Hindlimb muscle (tissue), 1 donor: Measurements from ENCODE around the gene ENTPD6. TPM values are rescaled to one million over a fixed set of nuclear protein-coding genes. Genes with fewer than 3 reads are reported as not detected.
"Not testable (repeated sequence)": the region's sequence is repeated elsewhere in the genome, so short reads cannot be mapped to it uniquely, and the experiment has no call there.

ENCODE experiments used
- DNase-seq: peaks from one replicate; pipeline ENCODE4 v3.0.0-alpha.2; 2013
- polyA plus RNA-seq: library from polyadenylated mRNA; unstranded; fragments of 120-200 nt; gene quantifications from one replicate; pipeline ENCODE4 v1.2.1, GENCODE V29; 2013; ENCODE audit not compliant: insufficient read length

ENTPD6 gene
- 33.3 TPM for polyA plus RNA-seq

DNA sequence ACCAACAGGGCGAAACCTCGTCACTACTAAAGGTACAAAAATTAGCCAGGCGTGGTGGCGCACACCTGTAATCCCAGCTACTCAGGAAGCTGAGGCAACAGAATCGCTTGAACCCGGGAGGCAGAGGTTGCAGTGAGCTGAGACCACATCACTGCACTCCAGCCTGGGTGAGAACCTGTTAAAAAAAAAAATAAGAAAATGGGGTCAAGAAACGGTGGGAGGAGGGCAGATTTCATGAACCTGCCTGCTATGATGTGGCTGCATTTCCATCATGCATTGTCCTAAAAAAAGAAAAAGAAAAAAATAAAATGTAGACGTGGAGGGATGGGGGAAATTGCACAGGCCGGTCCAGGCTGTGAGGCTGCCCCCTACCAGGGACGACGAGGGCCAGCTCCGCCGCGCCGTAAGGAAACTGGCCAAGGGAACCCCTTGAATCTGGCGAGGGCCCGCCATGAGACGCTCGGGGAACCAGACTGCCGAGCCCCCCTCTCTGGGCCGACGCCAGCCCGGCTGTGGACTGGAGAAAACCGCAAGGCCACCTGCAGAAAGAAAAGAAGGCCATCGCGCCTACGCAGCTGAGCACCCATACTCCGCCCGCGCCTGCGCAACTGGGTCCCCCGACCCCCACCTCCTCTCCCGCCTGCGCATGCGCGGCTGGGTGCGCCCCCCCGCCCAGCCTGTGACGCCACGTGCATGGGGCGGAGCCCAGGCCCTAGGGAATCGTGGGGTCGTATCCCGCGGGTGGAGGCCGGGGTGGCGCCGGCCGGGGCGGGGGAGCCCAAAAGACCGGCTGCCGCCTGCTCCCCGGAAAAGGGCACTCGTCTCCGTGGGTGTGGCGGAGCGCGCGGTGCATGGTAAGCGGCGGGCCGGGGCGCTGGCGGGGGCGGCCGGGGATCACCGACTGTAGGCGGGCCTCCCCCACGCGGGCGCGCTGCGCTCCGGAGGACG, at the start of gene ENTPD6:
TSS of gene ENTPD6 (plus strand) at position 699 of the 948 bp plus-strand sequence. CDS start 10,825 bp downstream, outside the sequence.
- DNase-seq: peak; percentile 91

DNA sequence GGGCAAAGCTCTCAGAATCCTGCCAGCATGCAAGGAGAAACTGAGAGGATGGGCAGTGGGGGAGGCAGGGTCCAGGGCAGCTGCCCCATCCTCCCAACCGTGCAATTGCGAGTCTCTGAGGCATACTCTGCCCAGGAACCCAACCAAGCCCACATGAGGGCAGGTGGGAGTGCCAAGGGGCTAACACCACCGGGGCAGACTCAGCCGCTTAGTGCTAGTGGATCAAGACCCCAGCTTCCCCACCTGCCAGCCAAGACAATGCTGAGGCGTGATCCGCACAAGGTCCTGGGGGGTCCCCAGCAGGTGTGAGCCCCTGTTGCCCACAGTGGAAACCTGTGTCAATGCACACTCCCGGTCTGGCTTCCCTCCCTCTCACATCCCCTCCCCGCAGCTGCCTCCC, 48.5 kb upstream of the ENTPD6 start:
- no peak for DNase-seq

DNA sequence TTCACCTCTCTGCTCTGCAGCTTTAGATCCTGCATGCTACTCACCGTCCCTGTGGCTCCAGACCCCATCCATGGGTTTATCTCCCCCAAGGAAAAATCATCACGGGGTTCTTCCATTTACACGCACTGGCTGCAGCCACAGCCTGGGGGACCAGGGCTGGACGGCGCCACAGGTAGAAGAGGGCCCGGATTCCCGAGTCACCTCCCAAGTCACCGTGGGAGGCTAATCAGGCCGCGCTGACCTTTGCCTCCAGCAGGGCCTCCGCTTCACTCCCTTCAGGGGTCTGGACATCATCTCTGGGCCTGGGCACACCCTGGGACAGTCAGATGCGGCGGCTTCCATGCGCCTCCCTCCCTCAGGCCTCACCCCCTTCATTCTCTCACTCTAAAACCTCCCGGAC, 47.8 kb upstream of the ENTPD6 start:
- no peak for DNase-seq

DNA sequence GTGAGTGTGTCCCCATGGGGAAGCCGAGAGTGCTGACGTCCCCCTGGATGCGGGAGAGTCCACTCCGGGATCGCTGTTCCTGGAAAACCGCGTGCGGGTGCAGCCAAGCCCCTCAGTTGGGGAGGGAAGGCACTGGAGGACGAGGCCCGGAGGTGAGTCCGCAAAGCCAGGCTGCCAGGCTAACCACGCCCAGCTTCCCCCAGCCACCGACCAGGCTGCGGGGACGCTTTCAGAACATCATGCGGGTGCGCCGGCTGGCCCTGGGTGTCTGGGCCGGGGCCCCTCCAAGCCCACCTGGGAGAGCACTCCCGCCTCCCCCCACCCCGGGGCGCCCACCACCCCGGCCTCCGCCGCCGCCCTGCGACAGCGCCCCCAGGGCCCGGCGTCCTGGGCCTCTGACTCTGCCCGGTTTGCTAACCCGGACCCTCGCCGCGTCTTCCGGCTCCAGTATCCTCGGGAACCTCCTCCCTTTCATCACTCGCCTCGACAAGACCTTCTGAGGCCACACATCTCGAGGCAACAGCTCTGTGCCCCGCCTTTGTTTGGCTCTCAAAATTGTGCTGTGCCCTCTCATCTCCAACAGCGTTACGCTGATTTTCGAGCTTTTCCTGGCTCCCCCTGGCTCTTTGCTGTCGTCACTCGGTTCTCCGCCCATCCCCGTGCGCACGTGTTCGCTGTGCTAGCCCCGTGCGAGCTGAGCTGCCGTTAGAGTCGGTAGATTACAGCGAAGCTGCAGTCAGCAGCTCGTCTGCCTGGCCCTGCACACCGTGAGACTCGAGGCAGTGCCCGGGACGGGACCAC, 47.1 kb upstream of the ENTPD6 start:
- peak; percentile 59 for DNase-seq

DNA sequence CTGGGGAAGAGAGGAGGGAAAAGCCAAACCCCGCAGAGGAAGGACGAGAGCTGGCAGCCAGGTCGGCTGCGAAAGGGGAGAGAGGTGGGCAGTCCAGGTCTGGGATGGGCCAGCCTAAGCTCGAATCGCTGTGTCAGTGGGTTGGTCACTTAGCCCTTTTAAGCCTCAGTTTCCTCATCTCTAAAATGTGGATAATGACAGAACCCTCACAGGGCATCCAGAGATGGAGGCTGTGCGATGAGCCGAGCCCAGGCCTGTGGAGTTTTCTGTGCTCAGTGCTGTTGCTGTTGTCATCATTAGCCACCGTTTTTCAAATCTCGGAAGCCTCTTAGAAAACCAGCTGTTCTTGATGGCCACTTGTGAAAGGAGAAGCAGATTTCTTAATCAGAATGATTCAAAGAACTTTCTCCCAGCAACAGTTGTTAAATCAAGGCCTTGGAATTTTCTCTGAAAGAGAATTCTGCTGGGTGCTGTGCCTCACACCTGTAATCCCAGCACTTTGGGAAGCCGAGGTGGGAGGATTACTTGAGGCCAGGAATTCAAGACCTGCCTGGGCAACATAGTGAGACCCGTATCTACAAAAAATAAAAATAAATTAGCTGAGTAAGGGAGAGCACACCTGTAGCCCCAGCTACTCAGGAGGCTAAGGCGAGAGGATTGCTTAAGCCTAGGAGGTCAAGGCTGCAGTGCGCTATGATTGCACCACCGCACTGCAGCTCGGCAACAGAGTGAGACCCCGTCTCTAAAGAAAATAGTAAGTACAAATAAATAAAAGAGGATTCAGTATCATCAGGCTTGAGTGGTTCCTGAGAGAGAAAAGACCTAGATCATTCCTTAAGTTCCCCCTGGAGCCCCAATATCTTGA, 46.3 kb upstream of the ENTPD6 start:
- no peak for DNase-seq

DNA sequence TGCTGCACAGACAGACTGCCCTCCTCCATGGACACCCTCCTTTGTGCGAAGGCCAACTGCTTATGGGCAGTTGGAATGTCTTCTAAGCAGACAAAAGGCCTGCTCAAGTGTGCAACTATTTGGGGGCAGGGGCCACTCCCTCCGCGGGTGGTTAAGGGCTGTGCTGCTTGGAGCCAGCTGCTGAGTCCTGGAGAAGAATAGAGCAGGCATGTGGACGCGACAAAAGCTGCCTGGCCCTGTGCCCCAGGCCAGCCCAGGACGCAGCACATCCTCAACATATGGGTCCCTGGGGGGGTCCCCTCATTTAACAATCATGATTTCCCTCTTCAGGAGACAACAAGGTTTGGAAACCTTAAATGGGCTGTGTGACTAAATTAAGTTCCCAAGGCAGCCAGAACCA, 45.5 kb upstream of the ENTPD6 start:
- DNase-seq: no peak

DNA sequence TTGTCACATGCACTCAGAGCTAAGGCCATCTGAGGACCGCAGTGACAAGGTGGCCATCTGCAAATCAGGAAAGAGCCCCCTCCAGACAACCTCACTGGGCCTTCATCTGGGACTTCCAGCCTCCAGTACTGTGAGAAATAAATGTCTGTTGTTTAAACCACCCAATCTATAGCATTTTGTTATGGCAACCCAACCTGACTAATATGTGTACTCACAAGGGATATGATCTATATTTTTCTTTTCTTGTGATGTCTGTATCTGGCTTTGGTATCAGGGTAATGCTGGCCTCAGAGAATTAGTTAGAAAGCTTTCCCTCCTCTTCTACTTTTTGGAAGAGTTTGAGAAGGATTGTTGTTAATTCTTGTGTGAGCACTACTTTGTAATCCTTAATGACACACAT, 37.5 kb upstream of the ENTPD6 start:
- DNase-seq: no peak

DNA sequence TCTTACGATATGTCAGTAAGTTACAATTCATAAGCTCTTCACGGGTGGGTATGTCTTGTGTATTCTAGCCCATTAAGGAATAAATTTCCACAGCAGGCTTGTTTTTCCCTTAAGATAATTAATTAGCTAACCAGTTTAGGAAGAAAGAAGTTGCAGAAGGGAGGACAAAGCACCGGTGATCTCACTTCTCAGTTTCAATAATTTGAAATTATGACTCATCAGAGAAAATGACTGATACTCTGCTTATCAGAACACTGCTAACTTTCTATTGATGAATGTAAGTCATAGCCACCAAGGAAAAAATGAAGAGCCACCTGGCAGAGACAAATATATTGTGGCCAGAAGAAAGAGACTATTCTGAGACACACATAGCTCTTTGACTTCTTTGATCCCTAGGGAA, 35.0 kb upstream of the ENTPD6 start:
- no peak for DNase-seq

DNA sequence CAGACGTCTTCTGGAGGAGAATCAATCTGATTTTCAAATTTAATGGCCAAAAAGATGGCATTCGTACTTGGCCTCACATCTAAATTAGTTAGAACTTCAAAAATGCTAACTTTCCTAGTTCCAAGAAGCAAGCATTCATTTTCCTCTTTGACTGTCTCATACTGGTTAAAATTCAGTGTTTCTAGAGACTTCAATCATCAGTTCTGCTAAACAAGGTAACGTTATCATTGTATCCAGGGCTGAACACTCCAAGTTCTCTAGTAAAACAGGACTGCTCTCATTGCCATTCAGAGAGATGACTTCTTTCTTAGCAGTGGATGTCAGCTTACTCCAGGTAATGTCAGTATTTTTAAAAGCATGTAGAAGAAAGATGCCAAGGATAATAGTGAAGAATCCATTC, 34.6 kb upstream of the ENTPD6 start:
- DNase-seq: no peak

DNA sequence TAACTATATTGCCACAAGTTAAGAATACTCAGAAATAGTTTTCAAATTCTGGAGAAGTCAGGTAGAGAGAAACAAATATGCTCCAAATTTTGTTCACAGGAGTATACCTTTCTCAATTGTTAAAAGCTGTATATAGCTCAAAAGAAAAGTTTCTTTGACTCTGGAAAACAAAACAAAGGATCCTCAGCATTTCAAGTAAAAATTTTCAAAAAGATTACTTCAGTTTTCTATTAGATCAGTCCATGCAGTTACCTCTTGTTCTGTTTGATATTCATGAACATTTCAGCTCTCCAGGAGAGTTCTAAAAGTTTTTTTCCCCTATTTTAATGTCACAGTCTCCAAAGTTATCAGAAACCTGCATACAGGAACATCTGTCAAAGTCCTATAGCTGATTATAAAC, 30.4 kb upstream of the ENTPD6 start:
- no peak for DNase-seq

DNA sequence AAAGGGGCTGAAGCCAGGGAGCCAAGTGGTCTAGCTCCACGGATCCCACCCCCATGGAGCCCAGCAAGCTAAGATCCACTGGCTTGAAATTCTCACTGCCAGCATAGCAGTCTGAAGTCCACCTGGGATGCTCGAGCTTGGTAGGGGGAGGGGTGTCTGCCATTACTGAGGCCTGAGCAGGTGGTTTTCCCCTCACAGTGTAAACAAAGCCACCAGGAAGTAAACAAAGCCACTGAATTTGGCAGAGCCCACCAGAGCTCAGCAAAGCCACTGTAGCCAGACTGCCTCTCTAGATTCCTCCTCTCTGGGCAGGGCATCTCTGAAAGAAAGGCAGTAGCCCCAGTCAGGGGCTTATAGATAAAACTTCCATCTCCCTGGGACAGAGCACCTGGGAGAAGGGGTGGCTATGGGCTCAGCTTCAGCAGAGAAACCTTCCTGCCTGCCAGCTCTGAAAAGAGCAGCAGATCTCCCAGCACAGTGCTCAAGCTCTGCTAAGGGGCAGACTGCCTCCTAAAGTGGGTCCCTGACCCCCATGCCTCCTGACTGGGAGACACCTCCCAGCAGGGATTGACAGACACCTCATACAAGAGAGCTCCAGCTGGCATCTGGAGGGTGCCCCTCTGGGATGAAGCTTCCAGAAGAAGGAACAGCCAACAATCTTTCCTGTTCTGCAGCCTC, 29.3 kb upstream of the ENTPD6 start:
- DNase-seq: not testable (repeated sequence)

DNA sequence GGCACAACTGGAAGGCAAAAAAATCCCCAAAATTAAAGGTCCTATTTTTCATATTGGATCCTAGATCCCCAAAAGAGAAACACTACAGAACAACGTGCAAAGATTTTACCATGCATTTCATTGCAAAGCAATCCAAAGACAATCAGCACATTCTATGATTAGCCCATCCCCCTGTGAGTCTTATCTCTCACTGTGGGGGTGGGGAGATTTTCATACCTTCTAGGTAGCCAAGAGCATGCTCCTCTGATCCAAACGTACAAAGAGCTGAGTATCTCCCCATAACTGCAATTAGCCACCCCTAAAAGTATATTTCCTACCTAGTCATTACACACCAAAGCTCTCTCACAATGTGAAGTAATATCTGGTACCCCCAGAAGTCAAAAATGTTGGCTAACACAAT, 22.2 kb upstream of the ENTPD6 start:
- no peak for DNase-seq

DNA sequence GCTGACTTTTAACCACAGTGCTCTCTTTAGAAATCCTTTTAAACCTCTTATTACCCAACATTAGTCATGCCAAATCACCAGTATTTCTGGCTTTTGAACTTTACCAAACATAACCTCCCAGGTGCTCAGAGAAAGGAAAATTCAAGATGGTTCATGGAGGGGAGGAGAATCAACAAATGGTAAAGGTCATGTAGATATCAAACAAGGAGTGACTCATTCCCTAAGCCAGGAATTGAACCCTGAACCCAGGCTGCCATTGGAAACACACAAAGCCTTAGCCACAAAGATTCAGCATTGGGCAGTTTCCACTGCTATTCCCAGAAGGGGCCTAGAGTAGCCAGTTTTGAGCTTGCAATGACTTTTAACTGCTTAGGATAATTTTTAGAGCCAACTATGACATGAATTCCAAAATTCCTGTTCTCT, 21.6 kb upstream of the ENTPD6 start:
- DNase-seq: no peak

DNA sequence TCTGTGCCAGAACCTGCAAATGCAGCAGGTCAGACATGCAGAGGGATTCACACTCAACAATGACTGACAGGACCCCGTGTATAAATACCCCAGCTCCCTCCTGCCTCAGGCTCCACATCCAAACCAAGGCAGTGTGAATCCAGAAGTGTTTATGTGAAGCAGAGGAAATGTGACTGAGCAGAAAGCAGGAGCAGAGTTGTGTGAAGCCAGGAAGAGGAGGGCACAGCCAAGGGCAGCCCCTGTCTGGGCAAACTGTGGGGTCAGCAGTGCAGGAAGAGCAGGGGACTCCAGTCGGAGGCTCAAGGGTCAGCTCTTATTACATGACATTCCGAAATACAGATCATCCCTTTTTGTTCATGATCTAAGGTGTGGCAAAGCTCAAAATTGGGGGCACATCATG, 19.3 kb upstream of the ENTPD6 start:
- DNase-seq: no peak

DNA sequence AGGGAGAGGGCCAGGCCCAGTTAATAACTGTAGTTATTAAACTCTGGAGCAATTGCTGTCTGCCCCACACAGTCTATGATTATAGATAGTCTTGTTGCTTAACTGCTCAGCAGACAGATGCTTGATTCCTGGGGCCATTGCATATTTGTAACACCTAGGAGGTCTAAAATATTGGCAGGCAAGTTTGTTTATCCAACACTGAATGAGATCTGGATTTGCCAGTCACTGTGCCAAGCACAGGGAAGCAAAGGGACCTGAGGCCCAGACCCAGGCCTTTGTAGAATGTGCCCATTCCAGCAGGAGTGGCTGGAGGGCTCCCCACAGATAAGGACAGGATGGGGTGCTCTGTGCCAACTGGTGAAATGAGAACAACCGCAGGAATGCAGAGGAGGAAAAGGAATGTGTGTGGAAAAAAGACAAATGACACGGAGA, 17.6 kb upstream of the ENTPD6 start:
- DNase-seq: no peak

DNA sequence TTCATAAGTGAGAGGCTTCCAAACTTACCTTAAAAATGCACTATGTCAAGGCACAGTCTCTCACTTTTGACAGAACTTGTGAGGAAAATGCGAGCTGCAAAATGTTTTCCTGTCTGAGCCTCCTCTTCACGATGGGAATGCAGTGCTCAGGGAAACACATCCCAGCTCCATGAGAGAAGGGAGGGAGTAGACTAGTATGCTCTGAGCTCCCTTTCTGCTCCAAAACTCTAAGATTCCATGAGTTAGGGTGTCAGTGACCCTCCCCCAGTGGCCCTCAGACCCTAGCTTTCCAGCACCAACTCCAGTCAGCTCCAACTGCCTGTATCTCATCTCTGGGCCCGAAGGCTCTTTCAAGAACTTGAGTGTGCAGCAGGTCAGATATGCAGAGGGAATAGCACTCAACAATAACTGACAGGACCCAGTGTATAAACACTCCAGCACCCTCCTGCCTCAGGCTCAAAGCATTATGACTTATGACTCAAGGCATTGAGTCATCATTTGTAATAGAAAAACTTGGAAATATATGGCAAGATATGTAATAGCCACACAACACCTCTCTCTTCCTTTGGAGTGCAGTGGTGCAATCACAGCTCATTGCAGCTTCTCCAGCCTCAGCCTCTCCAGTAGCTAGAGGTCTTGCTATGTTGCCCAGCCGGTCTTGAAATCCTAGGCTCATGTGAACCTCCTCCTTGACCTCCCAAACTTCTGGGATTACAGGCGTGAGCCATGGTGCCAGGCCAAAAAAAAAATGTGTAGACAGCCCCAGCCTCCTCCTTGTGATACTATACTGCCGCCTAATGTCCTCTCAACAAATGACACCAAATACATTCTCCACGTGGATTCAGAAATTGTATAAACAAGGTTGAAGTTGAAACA, 16.7 kb upstream of the ENTPD6 start:
- DNase-seq: no peak

DNA sequence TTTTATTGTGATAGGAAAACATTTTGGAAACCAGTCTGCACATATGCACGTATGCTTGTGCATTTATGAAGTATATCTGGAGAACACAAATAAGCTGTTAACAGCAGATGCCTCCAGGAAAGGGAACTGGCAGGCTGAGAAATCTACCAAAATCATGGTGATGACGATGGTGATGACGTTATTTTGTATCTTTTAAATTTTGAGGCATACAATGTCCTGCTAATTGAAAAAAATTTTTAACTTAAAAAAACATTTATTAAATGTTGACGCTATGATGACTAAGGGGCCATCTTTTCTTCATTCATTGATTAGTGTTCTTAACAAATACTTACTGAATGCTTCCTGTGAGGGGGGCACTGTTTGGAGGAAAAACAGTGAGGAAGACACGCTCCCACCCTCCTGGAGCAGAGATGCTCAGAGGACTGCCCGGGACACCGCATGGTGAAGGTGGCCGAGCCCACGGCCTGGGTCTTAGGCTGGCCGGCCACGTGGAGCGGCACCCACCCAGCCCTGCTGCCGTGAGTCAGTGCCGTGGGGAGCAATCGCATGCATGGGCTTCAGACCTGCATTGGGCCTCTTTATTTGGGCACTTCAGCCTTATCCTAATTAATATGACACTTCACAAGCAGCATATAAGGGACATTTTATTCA, 15.9 kb upstream of the ENTPD6 start:
- DNase-seq: no peak

DNA sequence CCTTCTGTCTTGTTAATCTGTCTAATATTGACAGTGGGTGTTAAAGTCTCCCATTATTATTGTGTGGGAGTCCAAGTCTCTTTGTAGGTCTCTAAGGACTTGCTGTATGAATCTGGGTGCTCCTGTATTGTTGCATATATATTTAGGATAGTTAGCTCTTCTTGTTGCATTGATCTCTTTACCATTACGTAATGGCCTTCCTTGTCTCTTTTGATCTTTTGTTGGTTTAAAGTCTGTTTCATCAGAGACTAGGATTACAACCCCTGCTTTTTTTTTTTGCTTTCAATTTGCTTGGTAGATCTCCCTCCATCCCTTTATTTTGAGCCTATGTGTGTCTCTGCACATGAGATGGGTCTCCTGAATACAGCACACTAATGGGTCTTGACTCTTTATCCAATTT, 11.1 kb upstream of the ENTPD6 start:
- DNase-seq: not testable (repeated sequence)

DNA sequence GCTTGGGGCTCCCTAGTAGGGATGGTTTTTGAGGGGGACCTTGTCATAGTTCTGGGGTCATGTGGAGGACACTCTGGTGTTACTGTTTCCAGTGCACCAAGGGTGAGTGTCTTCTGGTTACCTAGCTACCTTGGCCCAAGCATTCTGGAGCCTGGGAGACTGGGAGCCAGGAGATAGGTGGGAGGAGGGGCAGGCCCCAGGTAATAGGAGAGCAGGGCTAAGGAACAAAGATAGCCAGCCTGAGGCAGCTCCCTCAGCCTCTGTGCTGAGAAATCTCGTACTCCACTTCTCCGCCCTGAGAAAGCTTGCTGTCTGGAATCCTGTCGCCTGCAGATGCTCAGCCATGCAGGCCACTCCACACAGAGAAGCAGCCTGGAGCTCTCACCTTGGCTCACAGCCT, 8.3 kb upstream of the ENTPD6 start:
- DNase-seq: no peak

DNA sequence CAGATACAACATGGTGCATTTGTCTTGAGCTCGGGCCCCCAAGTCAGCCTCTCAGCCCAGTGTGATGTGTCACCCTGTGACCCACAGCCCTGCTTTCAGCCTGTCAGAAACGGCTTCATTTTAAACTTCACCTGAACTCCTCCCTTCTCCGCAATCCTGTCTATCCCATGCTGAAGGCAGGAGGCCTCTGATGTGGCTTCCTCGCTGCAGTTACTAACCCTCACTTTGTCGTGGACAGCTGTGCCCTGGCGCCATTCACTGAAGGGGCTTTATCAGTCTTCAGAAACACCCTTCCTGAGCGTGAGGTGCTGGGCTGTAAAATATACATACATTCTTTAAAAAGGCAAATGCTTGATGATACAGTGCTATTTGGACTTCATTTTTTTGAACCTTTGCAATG, 7.9 kb upstream of the ENTPD6 start:
- DNase-seq: no peak
